ENCODE data around the gene NFYC. TPM values are rescaled to one million over a fixed set of nuclear protein-coding genes. Genes with fewer than 3 reads are reported as not detected.
A peak's percentile ranks its signal among the peaks of the same experiment; 100 is the strongest.

NFYC gene
- total and polyA plus RNA-seq, 3 experiments from 2014 or later, result 51.3 to 61.6 (median 61.3) TPM

DNA sequence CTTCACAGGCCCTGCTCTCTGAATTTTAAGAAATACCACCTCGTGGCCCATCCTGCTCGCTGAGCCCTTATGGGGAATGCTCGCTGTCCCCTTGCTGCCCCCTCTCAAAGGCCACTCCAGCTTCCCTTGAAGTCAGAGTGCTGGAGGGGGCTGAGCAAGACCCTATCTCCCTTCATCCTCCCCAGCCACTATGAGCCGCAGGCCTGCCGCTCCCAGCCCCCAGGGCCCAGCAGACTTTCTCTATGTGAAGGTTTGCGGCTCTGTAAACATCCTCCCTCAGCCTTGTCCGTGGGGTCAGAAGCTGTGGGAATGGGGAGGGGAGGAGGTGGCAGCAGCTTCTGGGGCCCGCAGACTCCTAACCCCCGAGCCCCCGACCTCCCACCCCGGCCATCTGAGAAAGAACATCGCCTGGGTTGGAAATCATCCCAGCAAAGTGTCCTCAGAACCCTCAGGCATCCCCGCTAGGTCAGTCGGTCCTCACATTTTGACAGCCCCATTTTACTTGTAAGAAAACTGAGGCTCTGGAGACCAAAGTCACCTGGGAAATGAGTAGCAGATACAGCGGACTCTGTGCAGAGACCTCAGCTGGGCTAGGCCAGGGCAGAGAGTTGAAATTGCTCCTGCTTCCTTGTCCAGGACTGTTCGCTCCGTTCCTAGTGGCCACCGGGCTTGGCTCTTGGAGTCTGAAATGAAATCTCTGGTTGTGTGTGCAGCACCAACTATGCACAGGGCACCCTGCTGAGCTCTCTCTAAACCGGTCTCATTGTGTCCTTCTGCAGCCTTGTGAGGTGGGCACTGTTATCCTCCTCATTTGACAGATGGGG is 96.4 kb downstream of the NFYC start:
- Histone ChIP-seq H3K27ac (ENCODE audit: low read depth, low read length) (no peak overlapping the region), H3K4me3 (ENCODE audit: low read length) (no peak overlapping the region), H3K27me3 (ENCODE audit: insufficient read depth, low read length, poor library complexity, severe bottlenecking) (peaks cover 4% of the 10 kb centered on the region), H3K4me1 (ENCODE audit: insufficient read depth, low read length) (no peaks in the 10 kb centered on the region), H3K36me3 (ENCODE audit: insufficient read depth, low read length) (no peaks in the 10 kb centered on the region), H3K9me3 (ENCODE audit: low read length) (no peaks in the 10 kb centered on the region)
- POLR2A ChIA-PET, result no interaction called here
- Mint-ChIP-seq H3K27ac (no peak overlapping the region), H3K4me1 (peaks cover 4 to 9% (median 5%) of the 10 kb centered on the region in 3 donors), H3K36me3 (no peaks in the 10 kb centered on the region), H3K9me3 (no peaks in the 10 kb centered on the region), H3K27me3 (peaks cover 9 to 17% of the 10 kb centered on the region in 2 donors), H3K4me3 (no peak overlapping the region)
- CTCF ChIA-PET, result interaction anchor here (1.3 kb wide), 1 partner anchor 8 kb away, joined by 3 read pairs; no protein-coding TSS in a partner anchor
- DNase-seq, result no peak

DNA sequence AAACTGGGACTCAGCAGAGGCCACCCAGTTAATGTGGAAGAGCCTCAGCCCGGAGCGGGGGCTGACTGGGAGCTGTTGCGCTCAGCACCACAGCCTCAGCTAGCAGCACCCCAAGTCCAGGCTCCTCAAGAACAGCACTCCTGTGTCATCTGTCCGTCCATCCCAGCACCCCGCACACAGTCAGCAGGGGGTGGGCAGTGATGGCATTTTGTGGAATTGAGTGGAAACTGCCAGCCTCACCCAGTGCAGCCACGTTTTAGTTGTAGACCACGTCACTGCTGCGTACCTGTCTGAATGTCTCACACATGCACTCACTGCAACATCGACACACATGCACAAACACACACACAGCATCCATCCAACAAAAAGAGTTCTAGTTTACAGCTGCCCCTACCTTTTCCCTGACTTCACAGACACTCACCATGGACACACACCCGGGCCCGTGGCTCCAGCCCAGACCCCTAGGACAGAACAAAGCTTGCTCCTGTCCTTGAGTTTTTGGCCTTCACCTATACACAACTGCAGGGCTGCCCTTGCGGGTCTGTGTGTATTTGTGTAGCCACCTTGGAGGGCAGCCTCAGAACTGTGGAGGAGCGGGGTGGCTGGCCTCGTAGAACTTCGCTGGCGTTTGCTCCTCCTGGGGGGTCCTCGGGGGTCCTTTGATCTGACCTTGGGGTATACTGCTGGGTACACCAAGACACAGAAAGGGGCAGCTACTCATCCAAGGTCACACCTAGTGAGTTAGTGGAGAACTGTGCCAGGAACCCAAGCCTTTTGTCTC is 97.2 kb downstream of the NFYC start:
- Histone ChIP-seq H3K4me3 (ENCODE audit: low read length) (no peak overlapping the region), H3K27me3 (ENCODE audit: insufficient read depth, low read length, poor library complexity, severe bottlenecking) (peaks cover 4% of the 10 kb centered on the region), H3K4me1 (ENCODE audit: insufficient read depth, low read length) (no peaks in the 10 kb centered on the region), H3K9me3 (ENCODE audit: low read length) (no peaks in the 10 kb centered on the region), H3K36me3 (ENCODE audit: insufficient read depth, low read length) (no peaks in the 10 kb centered on the region), H3K27ac (ENCODE audit: low read depth, low read length) (no peak overlapping the region)
- Mint-ChIP-seq H3K4me3 (no peak overlapping the region), H3K4me1 (peaks cover 0 to 4% (median 1%) of the 10 kb centered on the region in 3 donors), H3K9me3 (no peaks in the 10 kb centered on the region), H3K27ac (no peak overlapping the region), H3K27me3 (peaks cover 6 to 13% of the 10 kb centered on the region in 2 donors), H3K36me3 (peaks cover 0 to 3% (median 0%) of the 10 kb centered on the region in 3 donors)
- no peak for DNase-seq
- ChIA-PET POLR2A (no interaction called here), CTCF (interaction anchor here (1.3 kb wide), 2 partner anchors 14 to 15 kb away, joined by 3 to 4 read pairs; no protein-coding TSS in a partner anchor)

DNA sequence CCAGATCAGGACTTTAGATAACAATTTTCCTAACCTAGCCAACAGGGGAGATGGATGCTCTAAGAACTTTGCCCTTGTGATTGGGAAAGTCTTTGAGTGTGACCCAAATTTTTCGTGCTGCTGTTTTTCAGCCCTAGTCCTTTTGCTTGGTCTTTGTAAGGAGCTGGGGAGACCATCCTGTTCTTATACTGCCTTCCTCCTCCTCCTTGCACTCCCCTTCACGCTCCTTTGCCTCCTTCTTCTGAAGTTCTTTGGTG is 97.8 kb downstream of the NFYC start:
- H3K27me3 ChIP-seq (ENCODE audit: insufficient read depth, low read length, poor library complexity, severe bottlenecking), result peaks cover 4% of the 10 kb centered on the region
- H3K4me3 ChIP-seq (ENCODE audit: low read length), result no peak overlapping the region
- H3K4me1 Mint-ChIP-seq, result peaks cover 0 to 4% (median 1%) of the 10 kb centered on the region in 3 donors
- H3K9me3 ChIP-seq (ENCODE audit: low read length), result no peaks in the 10 kb centered on the region
- H3K36me3 ChIP-seq (ENCODE audit: insufficient read depth, low read length), result no peaks in the 10 kb centered on the region
- no peaks in the 10 kb centered on the region for H3K4me1 ChIP-seq (ENCODE audit: insufficient read depth, low read length)
- H3K9me3 Mint-ChIP-seq, result no peaks in the 10 kb centered on the region
- peaks cover 0 to 3% (median 0%) of the 10 kb centered on the region in 3 donors for H3K36me3 Mint-ChIP-seq
- ChIA-PET POLR2A (no interaction called here), CTCF (interaction anchor here (1.3 kb wide), 2 partner anchors 15 kb away, joined by 3 to 4 read pairs; no protein-coding TSS in a partner anchor)
- no peak overlapping the region for H3K27ac ChIP-seq (ENCODE audit: low read depth, low read length)
- DNase-seq, result no peak
- no peak overlapping the region for H3K4me3 Mint-ChIP-seq
- peaks cover 6 to 12% of the 10 kb centered on the region in 2 donors for H3K27me3 Mint-ChIP-seq
- no peak overlapping the region for H3K27ac Mint-ChIP-seq

DNA sequence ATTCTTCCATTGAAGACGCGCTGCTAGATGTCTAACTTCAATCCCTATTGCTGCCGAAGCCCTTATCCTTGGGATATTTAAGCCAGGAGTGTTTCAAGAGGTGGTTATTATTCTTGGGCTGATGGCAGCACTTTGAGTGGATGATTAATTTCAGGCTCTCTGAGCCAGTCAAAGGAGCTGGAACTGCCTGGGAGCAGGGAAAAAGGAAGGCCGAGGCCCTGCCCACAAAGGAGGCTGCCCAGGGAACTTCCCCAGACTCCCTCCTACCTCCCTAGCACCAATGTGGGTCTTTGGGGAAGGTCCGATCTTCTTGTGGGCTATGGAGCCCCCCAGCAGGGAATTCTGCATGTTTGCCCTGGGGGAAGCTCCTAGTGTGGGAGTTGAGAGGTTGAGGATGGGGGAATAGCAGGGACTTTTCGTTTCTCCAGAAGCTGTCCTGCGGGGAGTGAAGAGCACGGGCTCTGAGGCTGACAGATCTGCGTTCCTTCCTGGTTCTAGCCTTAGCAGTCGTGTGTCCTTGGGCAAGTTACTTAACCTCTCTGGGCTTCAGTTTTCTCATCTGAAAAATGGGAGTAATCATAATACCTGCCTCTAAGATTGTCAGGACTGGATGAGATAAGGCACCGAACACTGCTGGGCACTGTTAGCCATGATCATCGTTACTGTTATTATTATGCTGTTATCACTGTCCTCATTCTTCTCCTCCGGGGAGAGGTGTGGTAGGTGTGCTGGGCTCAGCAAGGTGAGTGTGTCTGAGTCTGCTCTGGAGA is 98.3 kb downstream of the NFYC start:
- CTCF ChIA-PET, result interaction anchor here (1.3 kb wide), 2 partner anchors 14 to 15 kb away, joined by 3 to 4 read pairs; no protein-coding TSS in a partner anchor
- Mint-ChIP-seq H3K27ac (no peak overlapping the region), H3K27me3 (peaks cover 6 to 9% of the 10 kb centered on the region in 2 donors), H3K4me1 (peaks cover 0 to 5% (median 1%) of the 10 kb centered on the region in 3 donors), H3K4me3 (no peak overlapping the region), H3K36me3 (peaks cover 0 to 3% (median 0%) of the 10 kb centered on the region in 3 donors), H3K9me3 (no peaks in the 10 kb centered on the region)
- H3K4me3 ChIP-seq (ENCODE audit: low read length), result no peak overlapping the region
- no peaks in the 10 kb centered on the region for H3K9me3 ChIP-seq (ENCODE audit: low read length)
- no peaks in the 10 kb centered on the region for H3K27me3 ChIP-seq (ENCODE audit: insufficient read depth, low read length, poor library complexity, severe bottlenecking)
- POLR2A ChIA-PET, result no interaction called here
- H3K36me3 ChIP-seq (ENCODE audit: insufficient read depth, low read length), result no peaks in the 10 kb centered on the region
- H3K27ac ChIP-seq (ENCODE audit: low read depth, low read length), result no peak overlapping the region
- H3K4me1 ChIP-seq (ENCODE audit: insufficient read depth, low read length), result no peaks in the 10 kb centered on the region
- DNase-seq, result no peak

DNA sequence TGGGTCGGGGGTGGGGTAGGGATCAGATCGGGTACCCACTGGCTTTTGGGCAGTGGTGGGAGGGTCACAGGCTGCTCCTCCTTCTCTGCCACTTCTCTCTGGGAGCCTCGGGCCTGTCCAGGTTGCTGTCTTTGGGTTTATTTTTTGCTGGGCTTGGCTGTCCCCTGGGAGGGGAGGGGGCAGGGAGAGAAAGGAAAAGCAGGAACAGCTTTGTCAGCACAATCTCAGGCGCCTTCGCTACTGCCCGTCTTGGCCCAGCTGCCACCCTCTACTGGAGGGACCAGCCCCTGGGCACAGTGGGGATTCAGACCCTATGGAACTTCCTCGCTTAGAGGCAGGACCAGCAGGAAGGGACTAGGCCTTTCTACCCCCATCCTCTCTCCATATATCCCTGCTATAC is 100.5 kb downstream of the NFYC start:
- Mint-ChIP-seq H3K9me3 (no peaks in the 10 kb centered on the region), H3K4me1 (peaks cover 11 to 21% (median 14%) of the 10 kb centered on the region in 3 donors), H3K27ac (no peak overlapping the region), H3K4me3 (no peak overlapping the region), H3K36me3 (peaks cover 0 to 3% (median 0%) of the 10 kb centered on the region in 3 donors), H3K27me3 (no peaks in the 10 kb centered on the region)
- DNase-seq, result no peak
- H3K4me1 ChIP-seq (ENCODE audit: insufficient read depth, low read length), result peaks cover 15% of the 10 kb centered on the region
- H3K9me3 ChIP-seq (ENCODE audit: low read length), result no peaks in the 10 kb centered on the region
- no peaks in the 10 kb centered on the region for H3K27me3 ChIP-seq (ENCODE audit: insufficient read depth, low read length, poor library complexity, severe bottlenecking)
- POLR2A ChIA-PET, result no interaction called here
- no peaks in the 10 kb centered on the region for H3K36me3 ChIP-seq (ENCODE audit: insufficient read depth, low read length)
- no peak overlapping the region for H3K27ac ChIP-seq (ENCODE audit: low read depth, low read length)
- no peak overlapping the region for H3K4me3 ChIP-seq (ENCODE audit: low read length)
- CTCF ChIA-PET, result no interaction called here

DNA sequence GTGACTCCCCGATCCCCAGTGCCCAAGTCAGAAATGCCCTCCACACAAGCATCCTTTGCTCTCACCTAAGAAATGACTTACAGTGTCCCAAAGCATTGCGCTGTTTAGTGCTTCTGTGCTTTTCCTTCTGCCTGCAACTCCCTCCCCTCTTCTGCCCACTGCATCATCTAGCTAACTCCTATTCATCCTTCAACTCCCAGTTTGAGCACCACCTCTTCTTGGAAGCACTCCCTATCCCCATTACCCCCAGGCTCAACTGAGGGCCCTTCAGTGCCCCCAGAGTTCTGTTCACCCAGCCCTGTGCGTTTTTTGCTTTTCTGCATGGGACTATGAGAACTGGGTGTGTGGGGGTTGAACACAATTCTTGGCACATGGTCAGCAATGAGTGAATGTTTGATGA is 102.1 kb downstream of the NFYC start:
- H3K36me3 ChIP-seq (ENCODE audit: insufficient read depth, low read length), result no peaks in the 10 kb centered on the region
- H3K9me3 ChIP-seq (ENCODE audit: low read length), result no peaks in the 10 kb centered on the region
- no peak for DNase-seq
- peaks cover 23% of the 10 kb centered on the region for H3K4me1 ChIP-seq (ENCODE audit: insufficient read depth, low read length)
- no peaks in the 10 kb centered on the region for H3K9me3 Mint-ChIP-seq
- H3K27ac Mint-ChIP-seq, result peak overlapping the region in 1 of 8 donors; percentile 27
- no peak overlapping the region for H3K27ac ChIP-seq (ENCODE audit: low read depth, low read length)
- no peak overlapping the region for H3K4me3 Mint-ChIP-seq
- CTCF ChIA-PET, result interaction anchor here (3.6 kb wide), 1 partner anchor 20 kb away, joined by 17 read pairs; no protein-coding TSS in a partner anchor
- H3K4me3 ChIP-seq (ENCODE audit: low read length), result no peak overlapping the region
- H3K27me3 Mint-ChIP-seq, result no peaks in the 10 kb centered on the region
- H3K27me3 ChIP-seq (ENCODE audit: insufficient read depth, low read length, poor library complexity, severe bottlenecking), result no peaks in the 10 kb centered on the region
- POLR2A ChIA-PET, result interaction anchor here (0.6 kb wide), 1 partner anchor 1367 kb away, joined by 5 read pairs; no protein-coding TSS in a partner anchor
- H3K36me3 Mint-ChIP-seq, result peaks cover 0 to 3% (median 0%) of the 10 kb centered on the region in 3 donors
- H3K4me1 Mint-ChIP-seq, result peaks cover 14 to 28% (median 19%) of the 10 kb centered on the region in 3 donors

DNA sequence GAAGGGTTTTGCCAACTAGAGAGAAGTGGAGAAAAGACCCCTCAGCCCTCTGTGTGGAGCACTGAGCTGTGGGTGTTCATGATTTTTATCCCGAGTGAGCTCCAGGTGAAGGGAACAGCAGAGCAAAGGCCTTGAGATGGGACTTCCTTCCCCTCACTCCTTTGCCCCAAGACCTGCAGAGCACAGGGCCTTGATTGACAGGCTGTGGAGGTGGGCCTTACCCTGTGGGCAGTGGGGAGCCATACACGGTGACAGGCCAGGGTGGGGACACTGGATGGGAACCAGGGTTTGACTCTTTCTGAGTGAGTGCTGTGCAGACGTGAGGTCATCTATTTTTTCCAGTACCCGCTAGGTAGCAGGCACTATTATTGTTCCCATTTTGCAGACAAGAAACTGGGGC is 102.5 kb downstream of the NFYC start:
- DNase-seq, result no peak
- Mint-ChIP-seq H3K36me3 (peaks cover 0 to 3% (median 0%) of the 10 kb centered on the region in 3 donors), H3K9me3 (no peaks in the 10 kb centered on the region), H3K4me1 (peaks cover 14 to 28% (median 19%) of the 10 kb centered on the region in 3 donors), H3K27ac (peak overlapping the region in 2 of 8 donors; percentile 27 to 33), H3K4me3 (no peak overlapping the region), H3K27me3 (no peaks in the 10 kb centered on the region)
- H3K27ac ChIP-seq (ENCODE audit: low read depth, low read length), result no peak overlapping the region
- no peaks in the 10 kb centered on the region for H3K9me3 ChIP-seq (ENCODE audit: low read length)
- POLR2A ChIA-PET, result interaction anchor here (0.6 kb wide), 1 partner anchor 1368 kb away, joined by 5 read pairs; no protein-coding TSS in a partner anchor
- H3K4me3 ChIP-seq (ENCODE audit: low read length), result no peak overlapping the region
- H3K27me3 ChIP-seq (ENCODE audit: insufficient read depth, low read length, poor library complexity, severe bottlenecking), result no peaks in the 10 kb centered on the region
- H3K36me3 ChIP-seq (ENCODE audit: insufficient read depth, low read length), result no peaks in the 10 kb centered on the region
- H3K4me1 ChIP-seq (ENCODE audit: insufficient read depth, low read length), result peaks cover 23% of the 10 kb centered on the region
- CTCF ChIA-PET, result interaction anchor here (3.6 kb wide), 1 partner anchor 20 kb away, joined by 17 read pairs; no protein-coding TSS in a partner anchor

All from CD8-positive, alpha-beta memory T cell (primary cell).